Ovary (tissue), 9 donors: ENCODE data around the gene SETD1A. TPM values are rescaled to one million over a fixed set of nuclear protein-coding genes. Genes with fewer than 3 reads are reported as not detected.

Experiments
- DNase-seq, 5 donors: peaks; one replicate each; pipeline ENCODE4 v3.0.0-alpha.2; 2019 to 2020
- H3K27ac ChIP-seq, 2 donors: fragments of 200-600 bp; one replicate each; pipeline versions ENCODE4 v1.5.1 to v1.8.0; 2019 to 2022
- H3K27me3 ChIP-seq: fragments of 200-600 bp; one replicate; pipeline ENCODE4 v1.8.0; 2022
- H3K36me3 ChIP-seq: fragments of 200-600 bp; sonication (generic); one replicate; pipeline ENCODE4 v1.5.1; 2019
- H3K4me1 ChIP-seq: one replicate; pipeline ENCODE4 v1.8.1; 2013; ENCODE audit warnings: mild to moderate bottlenecking, moderate library complexity; ENCODE audit not compliant: insufficient read depth
- H3K4me3 ChIP-seq: fragments of 200-600 bp; sonication (generic); one replicate; pipeline ENCODE4 v1.5.1; 2017
- H3K9me3 ChIP-seq, 2 donors: fragments of 200-600 bp in 1 of 2; sonication (generic) in 1 of 2; one replicate each; pipeline versions ENCODE4 v1.5.1 to v1.8.1; 2013 to 2019; ENCODE audit warnings: mild to moderate bottlenecking in 1 of 2, moderate library complexity in 1 of 2
- CTCF ChIP-seq, 3 donors: fragments of 450-650 bp in 2 of 3; fragments of 200-600 bp in 1 of 3; IDR thresholded peaks; one replicate each; pipeline versions ENCODE4 v1.5.1 to v1.8.0; 2016 to 2022; ENCODE audit warnings: antibody characterized with exemption in 3 of 3, mild to moderate bottlenecking in 1 of 3
- EP300 ChIP-seq: sonication (generic); formaldehyde crosslinking; IDR thresholded peaks from one replicate; pipeline ENCODE4 v1.6.1; 2017; ENCODE audit warnings: antibody characterized with exemption
- POLR2A ChIP-seq: fragments of 450-650 bp; IDR thresholded peaks from one replicate; pipeline ENCODE4 v1.6.1; 2017; ENCODE audit warnings: antibody characterized with exemption, mild to moderate bottlenecking, moderate library complexity
- WGBS, 3 donors: extraction: QIAGEN DNeasy Blood & Tissue Kit in 1 of 3; methylation state at CpG; one replicate each; pipeline versions ENCODE4 v1.1.5 to v1.1.7; 2013 to 2017; 5-methylcytosine and 5-hydroxymethylcytosine counted together
- intact Hi-C, 4 donors: fragments of 100-400 bp; cut with DNase I; formaldehyde crosslinking; loops; one replicate each; pipeline versions ENCODE4 v1.11.0 to v1.15.1; 2022 to 2023
- polyA plus RNA-seq, 2 donors: library from polyadenylated mRNA; stranded (reverse); fragments of 200-250 nt in 1 of 2; fragments of 350-450 nt in 1 of 2; fragmentation: Illumina TruSeq in 1 of 2; extraction: RNeasy Lipid Tissue Mini Kit (QIAGEN cat#74804) in 1 of 2; gene quantifications; one replicate each; pipeline ENCODE4 v1.2.3, GENCODE V29; 2013 to 2014
- total RNA-seq, 7 donors: library from RNA; depleted of rRNA in 2 of 7; stranded (reverse); fragments of >200 nt in 2 of 7; fragmentation: NEBNext Ultra II Directional in 3 of 7; extraction: Animal tissue kit (Norgen Biotek cat#: 25700) in 3 of 7; gene quantifications; one replicate each; pipeline versions ENCODE4 v1.1.0 to v1.2.4, GENCODE V29; 2016 to 2023
- donor health status: DM: no; HTN: no; CAD: no; lungs with moderate emphysema.
- donor health status: DM: no; HTN: no; CAD: no.
- donor health status: Bipolar disorder and iron deficiency.
- donor health status: DM: yes; HTN: yes; CAD: no.
- donor health status: DM: no; HTN: no; CAD: no.
- donor health status: DM: yes; HTN: yes; CAD: no.

SETD1A gene
- total and polyA plus RNA-seq, 9 donors = 5.0 to 31.8 (median 24.7) TPM

GRCh38 chr16:30922960-30923535 is 34.5 kb upstream of the SETD1A start:
- H3K4me3 ChIP-seq = peak overlapping the region; percentile 84
- peak; percentile 99 to 100 (median 99) for DNase-seq
- H3K4me1 ChIP-seq = no peaks in the 10 kb centered on the region
- peak overlapping the region; percentile 96 to 97 for H3K27ac ChIP-seq
- H3K27me3 ChIP-seq = no peaks in the 10 kb centered on the region
- no peak for TF ChIP-seq EP300
- peak; percentile 44 for TF ChIP-seq POLR2A
- H3K9me3 ChIP-seq = no peaks in the 10 kb centered on the region
- H3K36me3 ChIP-seq = no peaks in the 10 kb centered on the region
- WGBS, 3 donors = 0 to 1% (median 1%) methylated on average over 32 to 33 of the region's 33 CpGs
- intact Hi-C loops = loop anchor here in 1 of 4 donors (2.0 kb wide), 1 partner anchor 26 kb away; the partner anchor contains the start of gene ORAI3

DNA sequence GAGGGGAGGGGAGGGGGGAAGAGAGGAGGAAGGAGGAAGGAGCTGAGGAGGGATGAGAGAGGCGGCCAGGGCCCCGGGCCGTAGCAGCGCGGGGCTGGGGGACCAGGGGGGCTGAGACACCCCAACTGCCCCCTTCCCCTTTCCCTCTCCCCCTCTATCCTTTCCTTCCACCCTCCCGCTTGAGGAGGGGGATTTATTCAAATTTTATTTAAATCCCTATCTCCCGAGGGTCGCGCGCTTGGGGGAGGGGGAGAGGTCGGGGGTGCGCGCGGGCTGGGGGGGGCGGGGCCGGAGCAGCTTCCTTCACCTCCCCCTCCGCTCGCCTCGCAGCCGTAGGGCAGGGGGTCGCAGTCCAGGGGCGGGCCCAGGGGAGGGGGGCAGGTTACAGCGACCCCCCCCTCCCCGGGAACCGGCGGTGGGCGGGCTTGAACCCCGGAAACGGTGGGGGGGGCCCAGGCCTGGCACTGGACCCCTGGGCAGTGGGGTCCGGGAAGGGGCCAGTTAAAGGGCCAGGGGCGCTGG is 33.9 kb upstream of the SETD1A start, which contains the start of gene FBXL19:
Gene FBXL19, plus strand, starts transcription at position 19 of the 522 bp plus-strand sequence. CDS start 2,183 bp downstream, outside the sequence.
- WGBS, 3 donors = 0% methylated on average over 20 to 31 of the region's 31 CpGs
- no peaks in the 10 kb centered on the region for H3K4me1 ChIP-seq
- H3K27me3 ChIP-seq = no peaks in the 10 kb centered on the region
- no peaks in the 10 kb centered on the region for H3K36me3 ChIP-seq
- peak; percentile 67 to 86 (median 81) for DNase-seq
- no peaks in the 10 kb centered on the region for H3K9me3 ChIP-seq
- H3K4me3 ChIP-seq = peak within 1 kb of the TSS; percentile 84
- H3K27ac ChIP-seq = peak within 1 kb of the TSS; percentile 96 to 97
- intact Hi-C loops = loop anchor here in 1 of 4 donors (2.0 kb wide), 1 partner anchor 25 kb away; the partner anchor contains the start of gene ORAI3
- TF ChIP-seq POLR2A = peak; percentile 28
- no peak for TF ChIP-seq CTCF (IDR thresholded peaks at IDR 0.05)

GRCh38 chr16:30924076-30924912 is 33.3 kb upstream of the SETD1A start:
- Histone ChIP-seq H3K9me3 (no peaks in the 10 kb centered on the region), H3K27ac (peak overlapping the region; percentile 77 to 85), H3K36me3 (no peaks in the 10 kb centered on the region), H3K4me1 (no peaks in the 10 kb centered on the region), H3K4me3 (peak overlapping the region; percentile 84), H3K27me3 (no peaks in the 10 kb centered on the region)
- DNase-seq = peak; percentile 53 to 76 (median 73)
- intact Hi-C loops = no loop called here
- TF ChIP-seq POLR2A = no peak
- TF ChIP-seq CTCF (IDR thresholded peaks at IDR 0.05) = no peak
- no peak for TF ChIP-seq EP300
- WGBS, 3 donors = 2 to 5% (median 3%) methylated on average over 21 to 53 of the region's 53 CpGs

DNA sequence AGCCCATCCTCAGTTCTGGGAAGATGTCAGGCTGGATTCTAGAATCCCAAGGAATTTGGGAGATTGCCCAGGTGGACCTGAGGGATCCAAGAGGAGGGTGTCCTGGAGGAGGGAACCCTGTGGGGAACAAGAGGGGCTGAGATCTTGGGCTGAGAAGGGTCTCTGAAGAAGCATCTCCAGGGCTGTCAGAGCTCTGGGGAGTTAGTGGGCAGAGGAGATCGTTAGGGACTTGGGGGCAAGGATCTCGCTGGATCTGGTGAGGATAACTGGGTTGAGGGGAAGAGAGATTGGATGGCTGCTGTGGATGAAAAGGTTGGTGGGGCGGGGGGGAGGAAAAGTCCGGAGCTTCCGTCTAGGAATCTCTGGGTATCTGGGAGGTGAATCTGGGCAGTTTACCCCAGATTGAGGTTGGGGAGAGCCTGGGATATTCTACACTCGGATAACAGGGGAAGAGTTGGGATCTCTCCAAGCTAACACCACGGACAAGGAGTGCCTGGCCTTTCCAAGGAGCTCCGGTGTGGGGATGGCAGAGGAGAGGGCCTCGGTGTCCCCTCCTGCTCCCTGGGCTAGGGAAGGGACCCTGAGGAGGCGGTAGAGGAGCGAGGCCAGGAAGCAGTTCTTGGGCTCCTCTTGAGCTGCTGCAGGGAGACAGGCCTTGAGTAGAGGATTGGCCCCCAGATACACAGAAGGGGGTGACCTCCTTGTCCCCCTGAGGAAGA is 32.5 kb upstream of the SETD1A start:
- H3K4me3 ChIP-seq = no peak overlapping the region
- TF ChIP-seq CTCF (IDR thresholded peaks at IDR 0.05) (no peak), POLR2A (no peak), EP300 (no peak)
- H3K27me3 ChIP-seq = no peaks in the 10 kb centered on the region
- H3K9me3 ChIP-seq = no peaks in the 10 kb centered on the region
- H3K36me3 ChIP-seq = no peaks in the 10 kb centered on the region
- intact Hi-C loops = no loop called here
- peak in 2 of 5 donors; percentile 38 to 50 for DNase-seq
- H3K27ac ChIP-seq = peak overlapping the region in 1 of 2 donors; percentile 85
- 49 to 58% (median 55%) methylated on average over 11 of the region's 11 CpGs for WGBS, 3 donors
- no peaks in the 10 kb centered on the region for H3K4me1 ChIP-seq
